Gastrocnemius medialis (tissue), 4 donors: Measurements from ENCODE around the gene OMA1. TPM values are rescaled to one million over a fixed set of nuclear protein-coding genes. Genes with fewer than 3 reads are reported as not detected.

Experiments used
- ATAC-seq, 2 donors: fragments of 150-250 bp; one replicate each; pipeline ENCODE4 v1.9.1; 2016
- DNase-seq, 2 donors: peaks; one replicate each; pipeline ENCODE4 v3.0.0-alpha.2; 2019
- H3K27ac ChIP-seq, 4 donors: fragments of 200-600 bp; sonication (generic); 1 replicate in 1 of 4; 2 replicates in 3 of 4; pipeline ENCODE4 v1.5.1; 2016 to 2018; ENCODE audit warnings: mild to moderate bottlenecking in 2 of 4, moderate library complexity in 1 of 4
- H3K27me3 ChIP-seq, 3 donors: fragments of 200-600 bp; sonication (generic) in 2 of 3; 1 replicate in 1 of 3; 2 replicates in 2 of 3; pipeline versions ENCODE4 v1.5.1 to v1.6.0; 2016 to 2019; ENCODE audit warnings: mild to moderate bottlenecking in 1 of 3, moderate library complexity in 1 of 3
- H3K36me3 ChIP-seq, 2 donors: fragments of 200-600 bp; sonication (generic) in 1 of 2; one replicate each; pipeline ENCODE4 v1.5.1; 2017 to 2018
- H3K4me1 ChIP-seq, 2 donors: fragments of 200-600 bp; sonication (generic) in 1 of 2; one replicate each; pipeline ENCODE4 v1.5.1; 2016 to 2017; ENCODE audit warnings: mild to moderate bottlenecking in 2 of 2
- H3K4me3 ChIP-seq, 4 donors: fragments of 200-600 bp; sonication (generic) in 3 of 4; 1 replicate in 1 of 4; 2 replicates in 3 of 4; pipeline ENCODE4 v1.5.1; 2016 to 2019; ENCODE audit warnings: mild to moderate bottlenecking in 2 of 4
- H3K9me3 ChIP-seq, 3 donors: fragments of 200-600 bp; sonication (generic) in 2 of 3; 1 replicate in 1 of 3; 2 replicates in 2 of 3; pipeline ENCODE4 v1.5.1; 2016 to 2019
- POLR2A ChIP-seq, 2 donors: fragments of 450-650 bp; IDR thresholded peaks; one replicate each; pipeline ENCODE4 v1.6.1; 2017; ENCODE audit warnings: antibody characterized with exemption in 2 of 2, mild to moderate bottlenecking in 2 of 2, moderate library complexity in 2 of 2
- in situ Hi-C, 4 donors: fragments of 200-750 bp; cut with MboI; loops; one replicate each; pipeline versions ENCODE4 v1.15.0 to v1.8.0; 2017; ENCODE audit warnings: low sequenced_read_pairs in 4 of 4
- intact Hi-C: fragments of 100-400 bp; cut with DNase I; formaldehyde crosslinking; loops from one replicate; pipeline ENCODE4 v1.15.1; 2023; ENCODE audit warnings: low total_unique reads
- total RNA-seq, 4 donors: library from RNA; depleted of rRNA; stranded (reverse); fragments of >200 nt; gene quantifications; one replicate each; pipeline versions ENCODE4 v1.1.0 to v1.2.3, GENCODE V29; 2016
- TF ChIP-seq, protein P1 (sequence below), 5 experiments: fragments of 450-650 bp in 3 of 5; fragments of 200-600 bp in 2 of 5; sonication (generic) in 2 of 5; IDR thresholded peaks in 4 of 5; conservative IDR thresholded peaks in 1 of 5; 1 replicate in 4 of 5; 2 replicates in 1 of 5; pipeline ENCODE4 v1.5.1; 2016 to 2019; ENCODE audit warnings: antibody characterized with exemption in 5 of 5, mild to moderate bottlenecking in 3 of 5, moderate library complexity in 3 of 5

The OMA1 gene
- 10 to 100 TPM; 11.7 to 23.7 (median 19.3) TPM for total RNA-seq

DNA sequence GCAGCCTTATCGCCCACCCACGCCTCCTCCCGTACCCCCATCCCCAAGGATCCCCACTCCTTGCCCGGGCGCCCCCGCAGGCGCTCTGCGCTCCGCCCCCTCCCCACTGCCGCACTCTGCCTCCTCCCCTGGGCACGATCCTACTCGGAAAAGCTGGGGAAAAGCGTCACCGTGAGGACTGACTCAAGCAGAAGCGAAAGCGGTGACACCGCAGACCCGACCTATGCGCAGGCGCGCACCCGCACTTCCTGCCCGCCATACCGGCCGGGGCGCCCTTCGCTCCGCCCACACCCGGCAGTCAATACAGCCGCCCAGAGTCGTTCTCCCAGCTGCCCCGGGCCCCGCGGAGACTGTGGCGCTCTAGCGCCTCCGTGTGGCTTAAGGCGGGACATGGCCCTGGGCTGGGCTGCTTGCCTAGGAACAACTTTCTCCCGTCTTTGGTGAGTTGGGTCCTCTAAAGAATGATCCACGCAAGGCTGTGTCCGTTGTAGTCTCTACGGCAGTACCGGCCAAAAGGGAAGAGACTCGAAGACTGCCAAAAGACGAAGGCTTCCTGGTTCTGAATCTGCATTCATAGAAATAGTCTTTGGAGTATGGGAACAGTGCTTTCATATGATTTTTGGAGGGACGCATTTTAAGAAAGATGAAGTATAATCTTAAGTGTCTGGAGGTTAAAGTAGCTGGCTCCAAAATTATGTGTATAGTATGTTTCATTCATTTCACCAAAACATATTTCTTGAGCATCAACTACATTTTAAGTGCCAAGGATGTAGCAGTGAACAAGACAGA is at the start of gene OMA1:
Gene OMA1 (minus strand): TSS at position 207 of the 789 bp plus-strand sequence. CDS start 7,432 bp downstream, outside the sequence.
- Histone ChIP-seq H3K9me3 (no peaks in the 10 kb centered on the region), H3K4me1 (peaks cover 5 to 9% of the 10 kb centered on the region in 2 donors), H3K27ac (peak within 1 kb of the TSS; percentile 99), H3K27me3 (no peaks in the 10 kb centered on the region), H3K4me3 (peak within 1 kb of the TSS; percentile 78 to 92 (median 84)), H3K36me3 (no peaks in the 10 kb centered on the region)
- peak; percentile 93 to 97 for DNase-seq
- intact Hi-C loops (loop anchor here (1.0 kb wide), 2 partner anchors 30 to 106 kb away; no protein-coding TSS in a partner anchor), in situ Hi-C loops (loop anchor here in 2 of 4 donors (5.0 kb wide), 1 partner anchor 34 kb away; no protein-coding TSS in a partner anchor)
- TF ChIP-seq, protein P1, sequence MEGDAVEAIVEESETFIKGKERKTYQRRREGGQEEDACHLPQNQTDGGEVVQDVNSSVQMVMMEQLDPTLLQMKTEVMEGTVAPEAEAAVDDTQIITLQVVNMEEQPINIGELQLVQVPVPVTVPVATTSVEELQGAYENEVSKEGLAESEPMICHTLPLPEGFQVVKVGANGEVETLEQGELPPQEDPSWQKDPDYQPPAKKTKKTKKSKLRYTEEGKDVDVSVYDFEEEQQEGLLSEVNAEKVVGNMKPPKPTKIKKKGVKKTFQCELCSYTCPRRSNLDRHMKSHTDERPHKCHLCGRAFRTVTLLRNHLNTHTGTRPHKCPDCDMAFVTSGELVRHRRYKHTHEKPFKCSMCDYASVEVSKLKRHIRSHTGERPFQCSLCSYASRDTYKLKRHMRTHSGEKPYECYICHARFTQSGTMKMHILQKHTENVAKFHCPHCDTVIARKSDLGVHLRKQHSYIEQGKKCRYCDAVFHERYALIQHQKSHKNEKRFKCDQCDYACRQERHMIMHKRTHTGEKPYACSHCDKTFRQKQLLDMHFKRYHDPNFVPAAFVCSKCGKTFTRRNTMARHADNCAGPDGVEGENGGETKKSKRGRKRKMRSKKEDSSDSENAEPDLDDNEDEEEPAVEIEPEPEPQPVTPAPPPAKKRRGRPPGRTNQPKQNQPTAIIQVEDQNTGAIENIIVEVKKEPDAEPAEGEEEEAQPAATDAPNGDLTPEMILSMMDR (IDR thresholded peaks at IDR 0.05 in 4 of 5, conservative IDR thresholded peaks at IDR 0.05 in 1 of 5): peak; percentile 95 to 99 (median 98)
- TF ChIP-seq POLR2A (IDR thresholded peaks at IDR 0.05): peak; percentile 78 to 81
- peak; percentile 95 to 96 for ATAC-seq

DNA sequence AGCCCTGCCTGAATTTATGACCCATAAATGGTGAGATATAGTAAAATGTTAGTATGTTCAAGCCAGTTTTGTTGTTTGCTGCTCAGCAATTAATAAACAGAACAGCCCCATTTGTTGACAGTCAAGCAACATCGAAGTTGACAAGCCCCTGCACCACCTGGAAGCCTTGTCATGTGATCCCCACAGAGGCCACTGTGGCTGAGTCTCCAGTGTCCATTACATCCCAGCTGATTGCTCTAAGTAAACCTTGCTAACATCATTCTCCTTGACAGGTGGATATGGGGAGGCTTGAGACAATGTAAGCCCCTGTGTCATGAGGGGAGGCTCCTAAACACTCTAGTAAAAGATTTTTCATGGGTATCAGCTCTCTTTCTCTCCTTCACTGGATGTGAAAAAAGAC is 48.0 kb upstream of the OMA1 start:
- H3K27ac ChIP-seq: no peak overlapping the region
- TF ChIP-seq POLR2A (IDR thresholded peaks at IDR 0.05): no peak
- TF ChIP-seq, protein P1 (IDR thresholded peaks at IDR 0.05 in 4 of 5, conservative IDR thresholded peaks at IDR 0.05 in 1 of 5): no peak
- no peaks in the 10 kb centered on the region for H3K27me3 ChIP-seq
- ATAC-seq (no peak), DNase-seq (no peak)
- no peak overlapping the region for H3K4me3 ChIP-seq
- peaks cover 9 to 13% of the 10 kb centered on the region in 2 donors for H3K4me1 ChIP-seq
- intact Hi-C loops (no loop called here), in situ Hi-C loops (no loop called here)
- H3K9me3 ChIP-seq: no peaks in the 10 kb centered on the region
- H3K36me3 ChIP-seq: no peaks in the 10 kb centered on the region

DNA sequence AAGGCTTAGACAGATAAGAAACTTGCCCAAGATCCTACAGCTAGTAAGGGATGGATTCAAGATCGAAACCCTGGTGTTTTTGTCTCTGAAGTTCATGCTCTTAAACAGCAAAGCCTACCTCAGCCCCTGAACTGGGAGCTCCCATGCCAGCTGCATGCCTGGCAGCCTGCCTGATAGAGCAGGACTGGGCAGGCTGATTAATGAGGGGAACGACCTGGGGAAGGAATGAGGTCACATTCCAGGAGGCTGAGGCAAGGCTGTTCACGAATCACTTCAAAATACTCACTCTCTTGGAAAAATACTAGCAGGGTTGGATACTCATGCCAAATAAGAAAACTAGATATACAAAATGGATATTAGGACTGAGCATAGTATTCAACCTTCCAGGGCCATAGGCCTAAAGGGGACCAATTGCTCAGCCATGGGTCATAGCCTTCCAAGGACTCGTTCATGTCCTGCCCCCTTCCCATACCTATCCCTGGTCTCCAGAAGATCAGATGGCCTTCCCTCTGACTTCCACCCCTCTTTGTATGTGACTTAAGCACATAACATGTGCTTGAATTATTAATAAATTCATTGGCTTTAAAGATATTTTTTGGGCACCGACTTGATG is 46.1 kb upstream of the OMA1 start:
- no peaks in the 10 kb centered on the region for H3K27me3 ChIP-seq
- H3K4me1 ChIP-seq: peaks cover 9 to 13% of the 10 kb centered on the region in 2 donors
- H3K27ac ChIP-seq: no peak overlapping the region
- H3K36me3 ChIP-seq: no peaks in the 10 kb centered on the region
- H3K9me3 ChIP-seq: no peaks in the 10 kb centered on the region
- no peak overlapping the region for H3K4me3 ChIP-seq
- peak in 1 of 2 donors; percentile 26 for DNase-seq
- in situ Hi-C loops: no loop called here
- TF ChIP-seq, protein P1 (IDR thresholded peaks at IDR 0.05 in 4 of 5, conservative IDR thresholded peaks at IDR 0.05 in 1 of 5): no peak
- no peak for TF ChIP-seq POLR2A (IDR thresholded peaks at IDR 0.05)
- intact Hi-C loops: no loop called here
- peak in 1 of 2 donors; percentile 36 for ATAC-seq

DNA sequence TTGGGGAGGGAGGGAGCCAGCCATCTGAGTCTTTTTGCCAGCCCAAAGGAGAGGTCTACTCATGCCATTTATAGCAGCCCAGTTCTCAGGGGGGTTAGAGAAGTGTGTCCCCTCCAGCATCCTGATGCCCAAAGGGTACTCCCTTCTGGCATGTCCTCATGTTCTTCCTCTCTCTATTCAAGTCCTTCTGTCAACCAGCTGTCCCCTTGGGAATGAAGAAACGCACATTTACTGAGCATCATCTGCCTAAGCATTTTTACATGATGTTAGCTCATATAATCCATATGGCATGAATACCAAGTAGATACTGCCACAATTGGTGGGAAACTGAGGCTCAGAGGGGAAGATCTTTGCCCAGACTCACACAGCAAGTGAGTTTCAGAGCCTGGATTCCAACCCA is 45.3 kb upstream of the OMA1 start:
- Histone ChIP-seq H3K4me3 (no peak overlapping the region), H3K9me3 (no peaks in the 10 kb centered on the region), H3K4me1 (peaks cover 9 to 13% of the 10 kb centered on the region in 2 donors), H3K36me3 (no peaks in the 10 kb centered on the region), H3K27ac (no peak overlapping the region), H3K27me3 (no peaks in the 10 kb centered on the region)
- ATAC-seq (no peak), DNase-seq (no peak)
- TF ChIP-seq POLR2A (IDR thresholded peaks at IDR 0.05): no peak
- TF ChIP-seq, protein P1 (IDR thresholded peaks at IDR 0.05 in 4 of 5, conservative IDR thresholded peaks at IDR 0.05 in 1 of 5): no peak
- in situ Hi-C loops (no loop called here), intact Hi-C loops (no loop called here)
